Measurements from ENCODE around the gene UGDH.
A peak's percentile ranks its signal among the peaks of the same experiment; 100 is the strongest.
"Not testable (repeated sequence)": the region's sequence is repeated elsewhere in the genome, so short reads cannot be mapped to it uniquely, and the experiment has no call there.

Gene UGDH

GRCh38 chr4:39528061-39528465 lies 824 bp upstream of the UGDH start:
- peak in 1 of 2 donors; percentile 29 for DNase-seq

- DNase-seq = no peak
Observed at GRCh38 chr4:39526765-39527295, 409 bp downstream of the UGDH start.

GRCh38 chr4:39525822-39526690 lies 1.2 kb downstream of the UGDH start:
- DNase-seq = no peak

- no peak for DNase-seq
Observed at GRCh38 chr4:39524161-39524957, 2.9 kb downstream of the UGDH start.

GRCh38 chr4:39522068-39522467 lies 5.2 kb downstream of the UGDH start:
- DNase-seq = no peak

GRCh38 chr4:39521253-39521919 lies 5.9 kb downstream of the UGDH start:
- DNase-seq = no peak

- DNase-seq = no peak
Observed at GRCh38 chr4:39518484-39518883, 8.8 kb downstream of the UGDH start.

- no peak for DNase-seq
Observed at GRCh38 chr4:39516407-39516966, 10.8 kb downstream of the UGDH start.

GRCh38 chr4:39515669-39516401 lies 11.4 kb downstream of the UGDH start:
- DNase-seq = not testable (repeated sequence)

GRCh38 chr4:39514888-39515401 lies 12.3 kb downstream of the UGDH start:
- DNase-seq = no peak

- not testable (repeated sequence) for DNase-seq
Observed at GRCh38 chr4:39514266-39514665, 13.0 kb downstream of the UGDH start.

- DNase-seq = no peak
Observed at GRCh38 chr4:39510348-39510929, 16.8 kb downstream of the UGDH start.

- DNase-seq = no peak
Observed at GRCh38 chr4:39505581-39505980, 21.7 kb downstream of the UGDH start.

- DNase-seq = no peak
Observed at GRCh38 chr4:39504538-39504937, 22.7 kb downstream of the UGDH start.

- not testable (repeated sequence) for DNase-seq
Observed at GRCh38 chr4:39502664-39503035, 24.6 kb downstream of the UGDH start.

GRCh38 chr4:39502019-39502663 lies 25.1 kb downstream of the UGDH start:
- no peak for DNase-seq

GRCh38 chr4:39498727-39499020 lies 28.6 kb downstream of the UGDH start:
- DNase-seq = no peak

- DNase-seq = no peak
Observed at GRCh38 chr4:39497909-39498726, 29.1 kb downstream of the UGDH start.

GRCh38 chr4:39495446-39496213 lies 31.6 kb downstream of the UGDH start:
- DNase-seq = no peak

All from activated CD4-positive, alpha-beta T cell treated with anti-CD3 and anti-CD28 coated beads for 4 hours (primary cell).